ENCODE measurements around the gene FREM1.

FREM1 gene

GRCh38 chr9:14723301-14723700 lies 186.9 kb downstream of the FREM1 start:
- no peaks in the 10 kb centered on the region for H3K27me3 ChIP-seq (replicated peaks; ENCODE audit: control insufficient read depth, insufficient read depth, low read length, poor library complexity, severe bottlenecking)
- H3K9me3 ChIP-seq (ENCODE audit: control insufficient read depth, low read length), result no peaks in the 10 kb centered on the region
- H3K4me1 ChIP-seq (ENCODE audit: control insufficient read depth, insufficient read depth, low read length, poor library complexity, severe bottlenecking), result no peaks in the 10 kb centered on the region
- H3K27ac ChIP-seq (ENCODE audit: insufficient read depth, low read length, poor library complexity, severe bottlenecking), result no peak overlapping the region
- DNase-seq, result no peak
- no peaks in the 10 kb centered on the region for H3K36me3 ChIP-seq (ENCODE audit: control insufficient read depth, insufficient read depth, low read length)
- no peak overlapping the region for H3K4me3 ChIP-seq (ENCODE audit: insufficient read depth, low read depth, low read length, poor library complexity, severe bottlenecking)

- DNase-seq, result no peak
Measured at GRCh38 chr9:14722391-14723035, 187.7 kb downstream of the FREM1 start, which contains the start of gene CER1. CER1 (minus strand) TSS chr9:14722733; CDS start chr9:14722672, 61 bp downstream.

GRCh38 chr9:14719231-14719923 lies 190.9 kb downstream of the FREM1 start:
- Histone ChIP-seq H3K27ac (ENCODE audit: insufficient read depth, low read length, poor library complexity, severe bottlenecking) (no peak overlapping the region), H3K27me3 (replicated peaks; ENCODE audit: control insufficient read depth, insufficient read depth, low read length, poor library complexity, severe bottlenecking) (no peaks in the 10 kb centered on the region), H3K9me3 (ENCODE audit: control insufficient read depth, low read length) (no peaks in the 10 kb centered on the region), H3K4me1 (ENCODE audit: control insufficient read depth, insufficient read depth, low read length, poor library complexity, severe bottlenecking) (no peaks in the 10 kb centered on the region), H3K36me3 (ENCODE audit: control insufficient read depth, insufficient read depth, low read length) (no peaks in the 10 kb centered on the region), H3K4me3 (ENCODE audit: insufficient read depth, low read depth, low read length, poor library complexity, severe bottlenecking) (no peak overlapping the region)
- DNase-seq, result no peak

More at GRCh38 chr9:14722391-14723035, 187.7 kb downstream of the FREM1 start, which contains the start of gene CER1:
- Histone ChIP-seq H3K9me3 (ENCODE audit: control insufficient read depth, low read length) (no peaks in the 10 kb centered on the region), H3K27ac (ENCODE audit: insufficient read depth, low read length, poor library complexity, severe bottlenecking) (no peak within 1 kb of the TSS), H3K27me3 (replicated peaks; ENCODE audit: control insufficient read depth, insufficient read depth, low read length, poor library complexity, severe bottlenecking) (no peaks in the 10 kb centered on the region), H3K4me3 (ENCODE audit: insufficient read depth, low read depth, low read length, poor library complexity, severe bottlenecking) (no peak within 1 kb of the TSS), H3K36me3 (ENCODE audit: control insufficient read depth, insufficient read depth, low read length) (no peaks in the 10 kb centered on the region), H3K4me1 (ENCODE audit: control insufficient read depth, insufficient read depth, low read length, poor library complexity, severe bottlenecking) (no peaks in the 10 kb centered on the region)

GRCh38 chr9:14715102-14715501 lies 195.1 kb downstream of the FREM1 start:
- Histone ChIP-seq H3K4me3 (ENCODE audit: insufficient read depth, low read depth, low read length, poor library complexity, severe bottlenecking) (no peak overlapping the region), H3K27ac (ENCODE audit: insufficient read depth, low read length, poor library complexity, severe bottlenecking) (no peak overlapping the region)
- DNase-seq, result no peak

DNA sequence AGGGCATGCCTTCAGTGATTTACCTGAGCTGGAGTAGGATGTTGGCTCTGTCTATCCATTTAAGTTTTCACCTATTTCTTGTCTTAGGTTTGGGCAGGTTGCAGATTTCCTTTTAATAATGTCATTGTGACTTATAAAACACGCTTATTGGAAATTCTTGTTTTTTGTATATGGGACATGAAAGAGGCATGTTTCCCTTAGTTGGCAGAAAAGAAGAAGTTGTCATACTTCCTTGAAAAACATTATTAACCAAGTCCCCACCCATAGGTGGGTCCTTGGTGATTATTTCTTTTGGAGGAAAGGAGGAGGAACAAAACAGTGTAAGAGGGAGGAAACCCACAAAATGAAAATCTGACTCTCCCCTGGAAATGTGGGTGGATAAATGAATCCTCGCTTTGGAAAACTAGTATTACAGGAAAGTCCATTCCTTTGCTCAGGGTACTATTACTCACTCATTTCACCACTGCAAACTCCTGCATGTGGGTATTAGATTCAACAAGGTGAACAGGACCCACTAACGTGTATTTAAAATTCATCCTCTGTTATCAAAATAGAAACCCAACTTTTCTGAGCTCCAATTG lies 197.0 kb downstream of the FREM1 start:
- Histone ChIP-seq H3K27me3 (replicated peaks; ENCODE audit: control insufficient read depth, insufficient read depth, low read length, poor library complexity, severe bottlenecking) (no peaks in the 10 kb centered on the region), H3K36me3 (ENCODE audit: control insufficient read depth, insufficient read depth, low read length) (no peaks in the 10 kb centered on the region), H3K27ac (ENCODE audit: insufficient read depth, low read length, poor library complexity, severe bottlenecking) (no peak overlapping the region), H3K4me3 (ENCODE audit: insufficient read depth, low read depth, low read length, poor library complexity, severe bottlenecking) (no peak overlapping the region), H3K4me1 (ENCODE audit: control insufficient read depth, insufficient read depth, low read length, poor library complexity, severe bottlenecking) (no peaks in the 10 kb centered on the region), H3K9me3 (ENCODE audit: control insufficient read depth, low read length) (no peaks in the 10 kb centered on the region)
- no peak for DNase-seq

More at GRCh38 chr9:14715102-14715501, 195.1 kb downstream of the FREM1 start:
- H3K27me3 ChIP-seq (replicated peaks; ENCODE audit: control insufficient read depth, insufficient read depth, low read length, poor library complexity, severe bottlenecking), result no peaks in the 10 kb centered on the region
- no peaks in the 10 kb centered on the region for H3K4me1 ChIP-seq (ENCODE audit: control insufficient read depth, insufficient read depth, low read length, poor library complexity, severe bottlenecking)
- H3K36me3 ChIP-seq (ENCODE audit: control insufficient read depth, insufficient read depth, low read length), result no peaks in the 10 kb centered on the region
- no peaks in the 10 kb centered on the region for H3K9me3 ChIP-seq (ENCODE audit: control insufficient read depth, low read length)

GRCh38 chr9:14710804-14711203 lies 199.4 kb downstream of the FREM1 start:
- no peaks in the 10 kb centered on the region for H3K27me3 ChIP-seq (replicated peaks; ENCODE audit: control insufficient read depth, insufficient read depth, low read length, poor library complexity, severe bottlenecking)
- no peaks in the 10 kb centered on the region for H3K4me1 ChIP-seq (ENCODE audit: control insufficient read depth, insufficient read depth, low read length, poor library complexity, severe bottlenecking)
- no peaks in the 10 kb centered on the region for H3K36me3 ChIP-seq (ENCODE audit: control insufficient read depth, insufficient read depth, low read length)
- no peaks in the 10 kb centered on the region for H3K9me3 ChIP-seq (ENCODE audit: control insufficient read depth, low read length)
- no peak overlapping the region for H3K4me3 ChIP-seq (ENCODE audit: insufficient read depth, low read depth, low read length, poor library complexity, severe bottlenecking)
- H3K27ac ChIP-seq (ENCODE audit: insufficient read depth, low read length, poor library complexity, severe bottlenecking), result no peak overlapping the region
- DNase-seq, result no peak

DNA sequence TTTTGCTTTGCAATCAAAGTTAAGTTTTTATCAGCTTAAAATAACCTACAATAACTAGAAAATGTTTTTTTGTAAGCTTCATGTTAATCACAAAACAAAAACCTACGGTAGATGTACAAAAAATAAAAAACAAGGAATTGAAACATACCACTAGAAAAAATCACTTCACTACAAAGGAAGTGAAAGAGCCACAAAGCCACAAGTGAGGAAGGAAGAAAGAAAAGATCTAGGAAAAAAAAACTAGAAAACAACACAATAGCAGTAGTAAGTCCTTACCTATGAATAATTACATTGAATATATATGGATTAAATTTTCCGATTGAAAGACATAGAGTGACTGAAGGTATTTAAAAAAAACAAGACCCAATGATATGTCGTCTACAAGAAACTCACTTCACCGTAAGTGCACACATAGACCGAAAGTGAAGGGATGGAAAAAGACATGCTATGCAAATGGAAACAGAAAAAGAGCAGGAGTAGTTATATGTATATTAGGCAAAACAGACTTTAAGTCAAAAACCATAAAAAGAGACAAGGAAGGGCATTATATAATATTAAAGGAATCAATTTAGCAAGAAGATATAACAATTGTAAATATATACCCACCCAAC lies 203.6 kb downstream of the FREM1 start:
- Histone ChIP-seq H3K4me1 (ENCODE audit: control insufficient read depth, insufficient read depth, low read length, poor library complexity, severe bottlenecking) (no peaks in the 10 kb centered on the region), H3K27ac (ENCODE audit: insufficient read depth, low read length, poor library complexity, severe bottlenecking) (no peak overlapping the region), H3K4me3 (ENCODE audit: insufficient read depth, low read depth, low read length, poor library complexity, severe bottlenecking) (no peak overlapping the region), H3K9me3 (ENCODE audit: control insufficient read depth, low read length) (peaks cover 3% of the 10 kb centered on the region), H3K27me3 (replicated peaks; ENCODE audit: control insufficient read depth, insufficient read depth, low read length, poor library complexity, severe bottlenecking) (no peaks in the 10 kb centered on the region), H3K36me3 (ENCODE audit: control insufficient read depth, insufficient read depth, low read length) (no peaks in the 10 kb centered on the region)
- DNase-seq, result no peak

- peaks cover 3% of the 10 kb centered on the region for H3K9me3 ChIP-seq (ENCODE audit: control insufficient read depth, low read length)
- no peaks in the 10 kb centered on the region for H3K4me1 ChIP-seq (ENCODE audit: control insufficient read depth, insufficient read depth, low read length, poor library complexity, severe bottlenecking)
- no peak overlapping the region for H3K4me3 ChIP-seq (ENCODE audit: insufficient read depth, low read depth, low read length, poor library complexity, severe bottlenecking)
- no peak overlapping the region for H3K27ac ChIP-seq (ENCODE audit: insufficient read depth, low read length, poor library complexity, severe bottlenecking)
- no peak for DNase-seq
- H3K27me3 ChIP-seq (replicated peaks; ENCODE audit: control insufficient read depth, insufficient read depth, low read length, poor library complexity, severe bottlenecking), result no peaks in the 10 kb centered on the region
- no peaks in the 10 kb centered on the region for H3K36me3 ChIP-seq (ENCODE audit: control insufficient read depth, insufficient read depth, low read length)
Measured at GRCh38 chr9:14705079-14705478, 205.1 kb downstream of the FREM1 start.

DNA sequence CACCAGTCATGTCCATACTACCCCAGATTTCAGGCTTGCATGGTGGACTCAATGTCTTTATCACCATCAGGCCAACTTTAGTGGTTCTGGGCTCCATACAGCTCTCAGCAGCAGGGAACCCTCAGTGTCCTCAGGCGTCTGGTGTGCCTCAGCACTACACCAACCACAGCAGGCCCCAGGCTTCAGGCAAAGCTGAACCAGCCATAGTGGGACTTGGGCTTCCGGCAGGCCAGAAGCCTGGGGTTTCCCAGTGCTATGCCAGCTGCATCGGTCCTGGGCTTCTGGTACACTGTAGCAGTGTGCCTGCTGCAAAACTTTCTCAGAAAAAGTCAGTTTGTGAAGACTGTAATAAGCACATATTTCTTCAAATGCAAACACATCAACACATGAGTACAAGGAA lies 205.9 kb downstream of the FREM1 start:
- no peaks in the 10 kb centered on the region for H3K27me3 ChIP-seq (replicated peaks; ENCODE audit: control insufficient read depth, insufficient read depth, low read length, poor library complexity, severe bottlenecking)
- no peak overlapping the region for H3K4me3 ChIP-seq (ENCODE audit: insufficient read depth, low read depth, low read length, poor library complexity, severe bottlenecking)
- H3K36me3 ChIP-seq (ENCODE audit: control insufficient read depth, insufficient read depth, low read length), result no peaks in the 10 kb centered on the region
- no peaks in the 10 kb centered on the region for H3K4me1 ChIP-seq (ENCODE audit: control insufficient read depth, insufficient read depth, low read length, poor library complexity, severe bottlenecking)
- H3K9me3 ChIP-seq (ENCODE audit: control insufficient read depth, low read length), result peaks cover 3% of the 10 kb centered on the region
- DNase-seq, result no peak
- H3K27ac ChIP-seq (ENCODE audit: insufficient read depth, low read length, poor library complexity, severe bottlenecking), result no peak overlapping the region
